K562 (cell line): ENCODE data around the gene B4GALNT3. TPM values are rescaled to one million over a fixed set of nuclear protein-coding genes. Genes with fewer than 3 reads are reported as not detected.

ENCODE experiments used
- CBFB ChIP-seq: sonication (generic); formaldehyde crosslinking; IDR thresholded peaks from 2 replicates; pipeline ENCODE4 v1.4.0; 2020; ENCODE audit warnings: mild to moderate bottlenecking, missing genetic modification reagents
- CBX8 ChIP-seq: fragments of 200-600 bp; sonication (generic); IDR thresholded peaks from 2 replicates; pipeline ENCODE4 v1.6.1; 2012; ENCODE audit warnings: borderline replicate concordance, mixed run types, low read depth, mild to moderate bottlenecking, moderate library complexity, mixed read lengths, low read length, control low read depth, inconsistent platforms; ENCODE audit not compliant: poor library complexity, severe bottlenecking; ENCODE audit errors: extremely low read depth
- DACH1 ChIP-seq: fragments of 450-650 bp; IDR thresholded peaks from 2 replicates; pipeline ENCODE4 v1.6.1; 2018; ENCODE audit not compliant: partially characterized antibody
- MAFF ChIP-seq: IDR thresholded peaks from 2 replicates; pipeline ENCODE4 v1.6.1; 2012; ENCODE audit warnings: low read length, improper control_type of control experiment
- MAFG ChIP-seq: fragments of 450-650 bp; conservative IDR thresholded peaks from 2 replicates; pipeline ENCODE4 v1.6.1; 2016; ENCODE audit warnings: missing genetic modification characterization, missing compliant biosample characterization
- MECOM ChIP-seq: fragments of 250-450 bp; sonication (Bioruptor Pico); IDR thresholded peaks from 2 replicates; pipeline ENCODE4 v1.8.0; 2022; ENCODE audit warnings: inconsistent platforms
- PHTF2 ChIP-seq: fragments of 250-450 bp; sonication (Bioruptor Pico); IDR thresholded peaks from 2 replicates; pipeline ENCODE4 v1.5.0; 2021; ENCODE audit warnings: mild to moderate bottlenecking
- SOX6 ChIP-seq: fragments of 450-650 bp; IDR thresholded peaks from 2 replicates; pipeline ENCODE4 v1.6.1; 2014; ENCODE audit warnings: mild to moderate bottlenecking
- STAT5A ChIP-seq: IDR thresholded peaks from 2 replicates; pipeline ENCODE4 v1.6.1; 2012; ENCODE audit warnings: low read length, inconsistent platforms, borderline replicate concordance
- TAF7 ChIP-seq: fragments of 450-650 bp; IDR thresholded peaks from 2 replicates; pipeline ENCODE4 v1.6.1; 2016; ENCODE audit warnings: missing genetic modification characterization, missing compliant biosample characterization
- TAF9B ChIP-seq: fragments of 450-650 bp; IDR thresholded peaks from 2 replicates; pipeline ENCODE4 v1.6.1; 2018; ENCODE audit warnings: mild to moderate bottlenecking; ENCODE audit not compliant: partially characterized antibody
- TFAM ChIP-seq: fragments of 250-450 bp; sonication (Bioruptor Pico); conservative IDR thresholded peaks from 2 replicates; pipeline ENCODE4 v1.5.0; 2021; ENCODE audit warnings: mild to moderate bottlenecking, moderate library complexity
- ZBTB7A ChIP-seq: IDR thresholded peaks from 2 replicates; pipeline ENCODE4 v1.6.1; 2011; ENCODE audit warnings: low read depth, mild to moderate bottlenecking, low read length, moderate library complexity, borderline replicate concordance; ENCODE audit not compliant: control insufficient read depth
- ZFP1 ChIP-seq: fragments of 450-650 bp; formaldehyde crosslinking; IDR thresholded peaks from 2 replicates; pipeline ENCODE4 v1.4.0; 2020; ENCODE audit warnings: mild to moderate bottlenecking, mixed read lengths
- ZFX ChIP-seq: sonication (generic); formaldehyde crosslinking; IDR thresholded peaks from 2 replicates; pipeline ENCODE4 v1.8.0; 2022; ENCODE audit warnings: mild to moderate bottlenecking, missing genetic modification reagents, moderate library complexity
- ZNF143 ChIP-seq: sonication (generic); formaldehyde crosslinking; IDR thresholded peaks from 2 replicates; pipeline ENCODE4 v1.9.0; 2022; ENCODE audit warnings: mild to moderate bottlenecking, missing genetic modification reagents
- ZNF239 ChIP-seq: fragments of 250-450 bp; sonication (Bioruptor Pico); IDR thresholded peaks from 2 replicates; pipeline ENCODE4 v1.4.0; 2020; ENCODE audit warnings: mild to moderate bottlenecking
- polyA plus RNA-seq, 8 experiments: library from polyadenylated mRNA; depleted of rRNA in 4 of 8; stranded (reverse) in 5 of 8; unstranded in 3 of 8; fragments of >200 nt; fragmentation: Nextera tagmentation in 2 of 8; fragmentation: Illumina TruSeq in 1 of 8; extraction: Ambion mirVana in 2 of 8; extraction: Trizol in 1 of 8; gene quantifications; 2 replicates each; pipeline versions ENCODE4 v1.2.1 to v1.2.3, GENCODE V29; 2011 to 2014; ENCODE audit warnings: inconsistent platforms in 1 of 8, missing spikeins in 1 of 8
- total RNA-seq, 7 experiments: library from RNA; depleted of rRNA in 6 of 7; stranded (reverse); fragments of >200 nt in 6 of 7; fragmentation: Illumina TruSeq in 2 of 7; extraction: Trizol in 2 of 7; gene quantifications; 2 replicates each; pipeline versions ENCODE4 v1.2.1 to v1.2.3, GENCODE V29; 2011 to 2021; ENCODE audit warnings: low replicate concordance in 1 of 7
- TF ChIP-seq, protein P1 (sequence below): fragments of 450-650 bp; IDR thresholded peaks from 2 replicates; pipeline ENCODE4 v1.6.1; 2016
- TF ChIP-seq, protein P2 (sequence below), 3 experiments: fragments of 200-800 bp in 1 of 3; fragments of 250-450 bp in 1 of 3; fragments of 450-650 bp in 1 of 3; sonication (Bioruptor Pico) in 1 of 3; sonication (Bioruptor generic) in 1 of 3; formaldehyde crosslinking in 1 of 3; IDR thresholded peaks; 2 replicates each; pipeline versions ENCODE4 v1.6.1 to v1.8.0; 2016 to 2022; ENCODE audit warnings: mild to moderate bottlenecking in 2 of 3, missing genetic modification characterization in 2 of 3, missing compliant biosample characterization in 1 of 3, moderate library complexity in 1 of 3
- TF ChIP-seq, protein P3 (sequence below): fragments of 450-650 bp; IDR thresholded peaks from 2 replicates; pipeline ENCODE4 v1.6.1; 2018; ENCODE audit not compliant: partially characterized antibody

Gene B4GALNT3
- total and polyA plus RNA-seq, 9 of the 15 experiments (the other 6 are each of a cell fraction or from before 2014, with no cell fraction given), result 0.04 to 0.36 (median 0.10) TPM; not detected in 6

DNA sequence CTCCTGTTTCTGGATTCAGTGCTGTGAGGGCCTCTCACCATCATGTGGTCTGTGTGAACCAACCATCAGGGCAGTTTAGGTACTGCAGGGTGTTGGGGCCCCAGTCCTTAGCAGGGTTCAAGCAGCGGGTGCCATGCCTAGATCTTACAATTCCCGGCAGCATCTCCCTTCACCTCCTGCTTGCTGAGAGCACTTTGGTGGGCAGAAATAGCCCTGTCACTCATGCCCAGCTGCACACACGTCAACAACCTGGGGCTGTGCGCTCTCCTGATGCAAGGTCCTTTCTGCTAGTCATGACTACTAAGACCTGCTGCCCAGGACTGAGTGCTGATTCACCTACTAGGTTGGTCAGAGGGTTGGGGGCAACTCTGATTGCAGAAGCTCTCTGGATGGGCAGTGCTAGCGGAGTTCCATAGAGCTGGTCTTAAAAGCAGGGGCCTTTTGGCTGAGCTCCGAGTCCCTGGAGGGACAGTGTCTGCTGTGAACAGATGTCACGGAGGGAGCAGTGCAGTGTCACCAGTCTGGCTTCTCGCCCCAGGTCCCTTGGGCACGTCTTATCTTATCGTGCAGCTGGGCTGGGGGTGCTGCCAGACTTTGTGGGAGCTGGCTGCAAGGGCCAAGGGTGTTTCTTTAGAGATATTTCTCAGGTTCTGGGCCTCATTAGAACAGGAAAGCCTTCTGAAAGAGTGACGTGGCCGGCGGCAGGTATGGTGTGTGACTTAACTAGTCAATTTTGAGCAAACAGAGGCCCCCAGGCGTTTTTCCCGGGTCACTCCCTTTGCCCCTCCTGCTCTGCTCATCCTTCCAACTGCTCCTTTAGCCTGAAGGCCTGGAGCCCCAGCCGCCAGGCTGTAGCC lies 131.7 kb downstream of the B4GALNT3 start (continued):
- TF ChIP-seq MAFF (0 out of 2 replicates have a peak, but pooled peaks have one; percentile 8), ZFP1 (CRISPR knock-in tag) (no peak), MAFG (tag) (peak; percentile 56), STAT5A (peak; percentile 94), ZFX (CRISPR knock-in tag) (peak; percentile 82), ZNF143 (CRISPR knock-in tag) (no peak), TFAM (CRISPR knock-in tag) (no peak), TAF9B (peak; percentile 62), DACH1 (peak; percentile 60), MECOM (CRISPR knock-in tag) (no peak), CBFB (CRISPR knock-in tag) (no peak), PHTF2 (no peak), ZBTB7A (peak; percentile 76; the same call in 1 of the 2 replicates), CBX8 (no peak), SOX6 (peak; percentile 93), ZNF239 (no peak), TAF7 (tag) (no peak)
- TF ChIP-seq, protein P1, sequence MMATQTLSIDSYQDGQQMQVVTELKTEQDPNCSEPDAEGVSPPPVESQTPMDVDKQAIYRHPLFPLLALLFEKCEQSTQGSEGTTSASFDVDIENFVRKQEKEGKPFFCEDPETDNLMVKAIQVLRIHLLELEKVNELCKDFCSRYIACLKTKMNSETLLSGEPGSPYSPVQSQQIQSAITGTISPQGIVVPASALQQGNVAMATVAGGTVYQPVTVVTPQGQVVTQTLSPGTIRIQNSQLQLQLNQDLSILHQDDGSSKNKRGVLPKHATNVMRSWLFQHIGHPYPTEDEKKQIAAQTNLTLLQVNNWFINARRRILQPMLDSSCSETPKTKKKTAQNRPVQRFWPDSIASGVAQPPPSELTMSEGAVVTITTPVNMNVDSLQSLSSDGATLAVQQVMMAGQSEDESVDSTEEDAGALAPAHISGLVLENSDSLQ, result peak; percentile 90
- TF ChIP-seq, protein P2, sequence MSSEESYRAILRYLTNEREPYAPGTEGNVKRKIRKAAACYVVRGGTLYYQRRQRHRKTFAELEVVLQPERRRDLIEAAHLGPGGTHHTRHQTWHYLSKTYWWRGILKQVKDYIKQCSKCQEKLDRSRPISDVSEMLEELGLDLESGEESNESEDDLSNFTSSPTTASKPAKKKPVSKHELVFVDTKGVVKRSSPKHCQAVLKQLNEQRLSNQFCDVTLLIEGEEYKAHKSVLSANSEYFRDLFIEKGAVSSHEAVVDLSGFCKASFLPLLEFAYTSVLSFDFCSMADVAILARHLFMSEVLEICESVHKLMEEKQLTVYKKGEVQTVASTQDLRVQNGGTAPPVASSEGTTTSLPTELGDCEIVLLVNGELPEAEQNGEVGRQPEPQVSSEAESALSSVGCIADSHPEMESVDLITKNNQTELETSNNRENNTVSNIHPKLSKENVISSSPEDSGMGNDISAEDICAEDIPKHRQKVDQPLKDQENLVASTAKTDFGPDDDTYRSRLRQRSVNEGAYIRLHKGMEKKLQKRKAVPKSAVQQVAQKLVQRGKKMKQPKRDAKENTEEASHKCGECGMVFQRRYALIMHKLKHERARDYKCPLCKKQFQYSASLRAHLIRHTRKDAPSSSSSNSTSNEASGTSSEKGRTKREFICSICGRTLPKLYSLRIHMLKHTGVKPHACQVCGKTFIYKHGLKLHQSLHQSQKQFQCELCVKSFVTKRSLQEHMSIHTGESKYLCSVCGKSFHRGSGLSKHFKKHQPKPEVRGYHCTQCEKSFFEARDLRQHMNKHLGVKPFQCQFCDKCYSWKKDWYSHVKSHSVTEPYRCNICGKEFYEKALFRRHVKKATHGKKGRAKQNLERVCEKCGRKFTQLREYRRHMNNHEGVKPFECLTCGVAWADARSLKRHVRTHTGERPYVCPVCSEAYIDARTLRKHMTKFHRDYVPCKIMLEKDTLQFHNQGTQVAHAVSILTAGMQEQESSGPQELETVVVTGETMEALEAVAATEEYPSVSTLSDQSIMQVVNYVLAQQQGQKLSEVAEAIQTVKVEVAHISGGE (CRISPR knock-in tag; IDR thresholded peaks at IDR 0.05), result peak in 1 of 3 experiments; percentile 69; a peak in 2 of 6 replicates
- TF ChIP-seq, protein P3, sequence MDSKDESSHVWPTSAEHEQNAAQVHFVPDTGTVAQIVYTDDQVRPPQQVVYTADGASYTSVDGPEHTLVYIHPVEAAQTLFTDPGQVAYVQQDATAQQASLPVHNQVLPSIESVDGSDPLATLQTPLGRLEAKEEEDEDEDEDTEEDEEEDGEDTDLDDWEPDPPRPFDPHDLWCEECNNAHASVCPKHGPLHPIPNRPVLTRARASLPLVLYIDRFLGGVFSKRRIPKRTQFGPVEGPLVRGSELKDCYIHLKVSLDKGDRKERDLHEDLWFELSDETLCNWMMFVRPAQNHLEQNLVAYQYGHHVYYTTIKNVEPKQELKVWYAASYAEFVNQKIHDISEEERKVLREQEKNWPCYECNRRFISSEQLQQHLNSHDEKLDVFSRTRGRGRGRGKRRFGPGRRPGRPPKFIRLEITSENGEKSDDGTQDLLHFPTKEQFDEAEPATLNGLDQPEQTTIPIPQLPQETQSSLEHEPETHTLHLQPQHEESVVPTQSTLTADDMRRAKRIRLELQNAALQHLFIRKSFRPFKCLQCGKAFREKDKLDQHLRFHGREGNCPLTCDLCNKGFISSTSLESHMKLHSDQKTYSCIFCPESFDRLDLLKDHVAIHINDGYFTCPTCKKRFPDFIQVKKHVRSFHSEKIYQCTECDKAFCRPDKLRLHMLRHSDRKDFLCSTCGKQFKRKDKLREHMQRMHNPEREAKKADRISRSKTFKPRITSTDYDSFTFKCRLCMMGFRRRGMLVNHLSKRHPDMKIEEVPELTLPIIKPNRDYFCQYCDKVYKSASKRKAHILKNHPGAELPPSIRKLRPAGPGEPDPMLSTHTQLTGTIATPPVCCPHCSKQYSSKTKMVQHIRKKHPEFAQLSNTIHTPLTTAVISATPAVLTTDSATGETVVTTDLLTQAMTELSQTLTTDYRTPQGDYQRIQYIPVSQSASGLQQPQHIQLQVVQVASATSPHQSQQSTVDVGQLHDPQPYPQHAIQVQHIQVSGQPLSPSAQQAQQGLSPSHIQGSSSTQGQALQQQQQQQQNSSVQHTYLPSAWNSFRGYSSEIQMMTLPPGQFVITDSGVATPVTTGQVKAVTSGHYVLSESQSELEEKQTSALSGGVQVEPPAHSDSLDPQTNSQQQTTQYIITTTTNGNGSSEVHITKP, result no peak
